B cell (primary cell): ENCODE data around the gene EXOC6B. TPM values are rescaled to one million over a fixed set of nuclear protein-coding genes. Genes with fewer than 3 reads are reported as not detected.

ENCODE experiments used
- ATAC-seq: fragments of 200-7000 bp; cut with Tn5 transposase; one replicate; pipeline ENCODE4 v1.10.0; 2021; ENCODE audit warnings: low read depth, mild to moderate bottlenecking, moderate number of reproducible peaks, moderate library complexity
- CTCF ChIA-PET: fragments of 350-600 bp; sonication (Branson Sonifier 250); formaldehyde crosslinking; loops from one replicate; lab custom pipeline; 2021; ENCODE audit warnings: antibody characterized with exemption, inconsistent platforms; lab: Charles Lee
- POLR2A ChIA-PET: fragments of 350-600 bp; sonication (Branson Sonifier 250); formaldehyde crosslinking; loops from one replicate; lab custom pipeline; 2021; ENCODE audit warnings: antibody characterized with exemption; lab: Charles Lee
- DNase-seq: peaks from one replicate; pipeline ENCODE4 v3.0.0; 2013
- H2AFZ ChIP-seq: 2 replicates; pipeline ENCODE4 v1.6.1; 2012; ENCODE audit warnings: mild to moderate bottlenecking, low read depth, low read length; ENCODE audit not compliant: insufficient read depth, poor library complexity, severe bottlenecking
- H3K27ac ChIP-seq, 2 donors: 1 replicate in 1 of 2; 2 replicates in 1 of 2; pipeline ENCODE4 v1.5.1; 2012 to 2013; ENCODE audit warnings: low read length in 2 of 2, mild to moderate bottlenecking in 2 of 2, moderate library complexity in 1 of 2
- H3K27me3 ChIP-seq, 4 experiments: fragments of 200-600 bp in 1 of 4; sonication (generic) in 1 of 4; replicated peaks in 1 of 4; 1 replicate in 2 of 4; 2 replicates in 2 of 4; pipeline versions ENCODE4 v1.6.1 to v1.7.0; 2013 to 2016; ENCODE audit warnings: low read length in 3 of 4, mild to moderate bottlenecking in 2 of 4, mixed read lengths in 1 of 4, moderate library complexity in 1 of 4; ENCODE audit not compliant: insufficient read depth in 4 of 4, control insufficient read depth in 3 of 4; ENCODE audit errors: control extremely low read depth in 1 of 4
- H3K36me3 ChIP-seq, 2 experiments: replicated peaks in 1 of 2; 1 replicate in 1 of 2; 2 replicates in 1 of 2; pipeline versions ENCODE4 v1.6.1 to v1.7.1; 2013; ENCODE audit warnings: low read length in 1 of 2; ENCODE audit not compliant: insufficient read depth in 2 of 2, control insufficient read depth in 1 of 2; ENCODE audit errors: control extremely low read depth in 1 of 2, extremely low read depth in 1 of 2
- H3K4me1 ChIP-seq, 2 donors: fragments of 200-600 bp in 1 of 2; sonication (generic) in 1 of 2; 1 replicate in 1 of 2; 2 replicates in 1 of 2; pipeline versions ENCODE4 v1.5.1 to v1.6.1; 2013 to 2017; ENCODE audit warnings: low read length in 2 of 2; ENCODE audit not compliant: control insufficient read depth in 2 of 2, insufficient read depth in 2 of 2
- H3K4me2 ChIP-seq: replicated peaks from 2 replicates; pipeline ENCODE3; 2012; ENCODE audit warnings: mild to moderate bottlenecking, low read depth, low read length; ENCODE audit not compliant: poor library complexity, severe bottlenecking
- H3K4me3 ChIP-seq, 5 experiments: fragments of 200-600 bp in 1 of 5; sonication (generic) in 1 of 5; 1 replicate in 3 of 5; 2 replicates in 2 of 5; pipeline versions ENCODE4 v1.5.1 to v1.7.0; 2011 to 2016; ENCODE audit warnings: low read length in 4 of 5, mild to moderate bottlenecking in 4 of 5, low read depth in 2 of 5, control low read depth in 1 of 5, moderate library complexity in 1 of 5; ENCODE audit not compliant: insufficient read depth in 1 of 5; ENCODE audit errors: control extremely low read depth in 1 of 5, extremely low read depth in 1 of 5
- H3K79me2 ChIP-seq: fragments of 200-600 bp; sonication (generic); one replicate; pipeline ENCODE4 v1.6.0; 2016; ENCODE audit warnings: low read length; ENCODE audit not compliant: control insufficient read depth, insufficient read depth
- H3K9ac ChIP-seq: fragments of 200-600 bp; sonication (generic); 2 replicates; pipeline ENCODE4 v1.6.1; 2017; ENCODE audit warnings: mild to moderate bottlenecking, low read length, moderate library complexity
- H3K9me3 ChIP-seq, 3 donors: one replicate each; pipeline versions ENCODE4 v1.6.1 to v1.7.1; 2013; ENCODE audit warnings: low read length in 2 of 3; ENCODE audit not compliant: control insufficient read depth in 2 of 3, insufficient read depth in 1 of 3; ENCODE audit errors: control extremely low read depth in 1 of 3
- H4K20me1 ChIP-seq: 2 replicates; pipeline ENCODE4 v1.6.0; 2012; ENCODE audit warnings: mild to moderate bottlenecking, low read length; ENCODE audit not compliant: insufficient read depth, control insufficient read depth, poor library complexity, severe bottlenecking
- H3K27ac Mint-ChIP-seq: one replicate; pipeline ENCODE4 v1.8.0; 2021; ENCODE audit warnings: mixed read lengths
- H3K27me3 Mint-ChIP-seq: one replicate; pipeline ENCODE4 v1.8.0; 2021; ENCODE audit warnings: mixed read lengths
- H3K4me1 Mint-ChIP-seq: one replicate; pipeline ENCODE4 v1.8.0; 2021; ENCODE audit warnings: mixed read lengths
- H3K4me3 Mint-ChIP-seq: one replicate; pipeline ENCODE4 v1.8.0; 2021; ENCODE audit warnings: mixed read lengths
- H3K9me3 Mint-ChIP-seq: one replicate; pipeline ENCODE4 v1.8.0; 2022; ENCODE audit warnings: mixed read lengths; ENCODE audit not compliant: insufficient read depth
- CTCF ChIP-seq: fragments of 200-600 bp; IDR thresholded peaks from one replicate; pipeline ENCODE4 v1.8.0; 2022; ENCODE audit warnings: antibody characterized with exemption, mild to moderate bottlenecking
- EZH2 ChIP-seq: IDR thresholded peaks from 2 replicates; pipeline ENCODE4 v1.6.1; 2012; ENCODE audit warnings: borderline replicate concordance, low read depth, mild to moderate bottlenecking, moderate library complexity, low read length; ENCODE audit not compliant: insufficient read depth, poor library complexity, severe bottlenecking
- WGBS: methylation state at CpG from one replicate; pipeline ENCODE4 v1.1.5; 2013; ENCODE audit warnings: missing lambda C conversion rate; ENCODE audit not compliant: insufficient coverage; 5-methylcytosine and 5-hydroxymethylcytosine counted together
- intact Hi-C: fragments of 100-400 bp; cut with micrococcal nuclease; formaldehyde crosslinking; loops from one replicate; pipeline ENCODE4 v1.10.0; 2022
- polyA plus RNA-seq: library from polyadenylated mRNA; depleted of rRNA; stranded (reverse); fragments of >200 nt; gene quantifications from 2 replicates; pipeline ENCODE4 v1.2.3, GENCODE V29; 2012
- total RNA-seq, 2 donors: library from RNA; stranded (reverse); fragments of 120-200 nt in 1 of 2; gene quantifications; 1 replicate in 1 of 2; 2 replicates in 1 of 2; pipeline versions ENCODE4 v1.2.3 to v1.2.4, GENCODE V29; 2013 to 2022

EXOC6B gene
- total and polyA plus RNA-seq, 2 donors (not counting 1 experiment from before 2014, with no cell fraction given), result 4.8 to 22.6 TPM

- Mint-ChIP-seq H3K4me1 (peaks cover 1% of the 10 kb centered on the region), H3K27ac (no peak overlapping the region), H3K9me3 (no peaks in the 10 kb centered on the region), H3K4me3 (no peak overlapping the region), H3K27me3 (no peaks in the 10 kb centered on the region)
- POLR2A ChIA-PET, result no interaction called here
- Histone ChIP-seq H3K4me1 (no peaks in the 10 kb centered on the region), H2AFZ (no peak overlapping the region), H3K4me3 (no peak overlapping the region), H4K20me1 (peaks cover 5% of the 10 kb centered on the region), H3K79me2 (peaks cover 10% of the 10 kb centered on the region), H3K36me3 (no peaks in the 10 kb centered on the region), H3K9ac (no peak overlapping the region), H3K4me2 (no peak overlapping the region), H3K27me3 (no peaks in the 10 kb centered on the region), H3K27ac (no peak overlapping the region), H3K9me3 (no peaks in the 10 kb centered on the region)
- 97% methylated on average over 5 of the region's 13 CpGs for WGBS
- TF ChIP-seq CTCF, result no peak
- TF ChIP-seq EZH2, result no peak
- ATAC-seq (no peak), DNase-seq (no peak)
- intact Hi-C loops, result no loop called here
- CTCF ChIA-PET, result interaction anchor here (2.0 kb wide), 1 partner anchor 16 kb away, joined by 5 read pairs; no protein-coding TSS in a partner anchor
These were observed 10.1 kb downstream of the EXOC6B start for GRCh38 chr2:72815655-72816278.

- Histone ChIP-seq H3K4me3 (no peak overlapping the region), H2AFZ (no peak overlapping the region), H3K9ac (no peak overlapping the region), H3K27me3 (no peaks in the 10 kb centered on the region), H3K36me3 (no peaks in the 10 kb centered on the region), H3K27ac (no peak overlapping the region), H3K79me2 (peaks cover 9% of the 10 kb centered on the region), H3K9me3 (peaks cover 1 to 3% (median 2%) of the 10 kb centered on the region in 3 donors), H4K20me1 (peaks cover 5% of the 10 kb centered on the region), H3K4me2 (no peak overlapping the region), H3K4me1 (no peaks in the 10 kb centered on the region)
- ChIA-PET POLR2A (no interaction called here), CTCF (no interaction called here)
- DNase-seq, result no peak
- intact Hi-C loops, result no loop called here
- ATAC-seq, result no peak
- no peak overlapping the region for H3K27ac Mint-ChIP-seq
- no peak overlapping the region for H3K4me3 Mint-ChIP-seq
- no peaks in the 10 kb centered on the region for H3K27me3 Mint-ChIP-seq
- 67% methylated on average over 1 of the region's 2 CpGs for WGBS
- peaks cover 6% of the 10 kb centered on the region for H3K9me3 Mint-ChIP-seq
- peaks cover 1% of the 10 kb centered on the region for H3K4me1 Mint-ChIP-seq
- TF ChIP-seq CTCF (no peak), EZH2 (no peak)
These were observed 12.0 kb downstream of the EXOC6B start for GRCh38 chr2:72813841-72814240.
